Astrocyte (in vitro differentiated cells and primary cell): ENCODE measurements around the gene GRM4. TPM values are rescaled to one million over a fixed set of nuclear protein-coding genes. Genes with fewer than 3 reads are reported as not detected.

Source experiments
- DNase-seq: peaks from one replicate; pipeline ENCODE4 v3.0.0-alpha.2; 2010; ENCODE audit warnings: low read depth
- FAIRE-seq: peaks from 2 replicates; lab custom pipeline; 2011; peaks lifted over from hg19 to GRCh38; lab: Jason Lieb, UNC
- H2AFZ ChIP-seq: 2 replicates; pipeline ENCODE4 v1.6.0; 2012; ENCODE audit warnings: low read depth, low read length, inconsistent platforms
- H3K27ac ChIP-seq: 2 replicates; pipeline ENCODE4 v1.5.1; 2011; ENCODE audit warnings: low read depth, low read length, inconsistent platforms
- H3K27me3 ChIP-seq: 2 replicates; pipeline ENCODE4 v1.6.0; 2011; ENCODE audit warnings: low read length, inconsistent platforms; ENCODE audit not compliant: insufficient read depth
- H3K36me3 ChIP-seq: 2 replicates; pipeline ENCODE4 v1.5.1; 2011; ENCODE audit warnings: low read length, inconsistent platforms; ENCODE audit not compliant: insufficient read depth
- H3K4me1 ChIP-seq: 2 replicates; pipeline ENCODE4 v1.5.1; 2011; ENCODE audit warnings: low read length, inconsistent platforms; ENCODE audit not compliant: insufficient read depth
- H3K4me2 ChIP-seq: 2 replicates; pipeline ENCODE4 v1.6.0; 2012; ENCODE audit warnings: low read length, inconsistent platforms
- H3K4me3 ChIP-seq: 2 replicates; pipeline ENCODE4 v1.5.1; 2011; ENCODE audit warnings: low read depth, mild to moderate bottlenecking, low read length, inconsistent platforms; ENCODE audit not compliant: insufficient read depth
- H3K79me2 ChIP-seq: 2 replicates; pipeline ENCODE4 v1.6.0; 2012; ENCODE audit warnings: mild to moderate bottlenecking, low read length, inconsistent platforms; ENCODE audit not compliant: insufficient read depth
- H3K9ac ChIP-seq: 2 replicates; pipeline ENCODE4 v1.6.0; 2012; ENCODE audit warnings: mild to moderate bottlenecking, low read length, inconsistent platforms
- H3K9me3 ChIP-seq: 2 replicates; pipeline ENCODE4 v1.5.1; 2012; ENCODE audit warnings: low read depth, mild to moderate bottlenecking, low read length, inconsistent platforms; ENCODE audit not compliant: insufficient read depth
- H4K20me1 ChIP-seq: 2 replicates; pipeline ENCODE4 v1.6.0; 2012; ENCODE audit warnings: low read length, inconsistent platforms; ENCODE audit not compliant: insufficient read depth
- H3K27ac Mint-ChIP-seq: one replicate; pipeline ENCODE4 v1.8.0; 2021; ENCODE audit warnings: mild to moderate bottlenecking, mixed read lengths; ENCODE audit not compliant: unreplicated experiment
- H3K27me3 Mint-ChIP-seq: one replicate; pipeline ENCODE4 v1.8.0; 2021; ENCODE audit warnings: low read depth, mixed read lengths; ENCODE audit not compliant: unreplicated experiment
- H3K36me3 Mint-ChIP-seq: one replicate; pipeline ENCODE4 v1.8.0; 2021; ENCODE audit warnings: low read depth, mixed read lengths; ENCODE audit not compliant: unreplicated experiment
- H3K4me1 Mint-ChIP-seq: one replicate; pipeline ENCODE4 v1.8.0; 2021; ENCODE audit warnings: low read depth, mixed read lengths; ENCODE audit not compliant: unreplicated experiment
- H3K4me3 Mint-ChIP-seq: one replicate; pipeline ENCODE4 v1.8.0; 2021; ENCODE audit warnings: mild to moderate bottlenecking, moderate library complexity, mixed read lengths; ENCODE audit not compliant: unreplicated experiment
- H3K9me3 Mint-ChIP-seq: one replicate; pipeline ENCODE4 v1.8.0; 2021; ENCODE audit warnings: mild to moderate bottlenecking, mixed read lengths; ENCODE audit not compliant: unreplicated experiment
- EZH2 ChIP-seq: IDR thresholded peaks from 2 replicates; pipeline ENCODE4 v1.6.1; 2012; ENCODE audit warnings: mild to moderate bottlenecking, low read length, inconsistent platforms; ENCODE audit not compliant: insufficient read depth
- total RNA-seq: library from RNA; stranded (reverse); gene quantifications from 2 replicates; pipeline ENCODE4 v1.2.1, GENCODE V29; 2021
- TF ChIP-seq, protein P1 (sequence below): IDR thresholded peaks from 2 replicates; pipeline ENCODE4 v1.5.1; 2011; ENCODE audit warnings: low read depth, mild to moderate bottlenecking, inconsistent platforms, low read length, moderate library complexity; ENCODE audit not compliant: insufficient read depth

The GRM4 gene
- total RNA-seq, 1 donor from 2014 or later = 0.30 TPM

DNA sequence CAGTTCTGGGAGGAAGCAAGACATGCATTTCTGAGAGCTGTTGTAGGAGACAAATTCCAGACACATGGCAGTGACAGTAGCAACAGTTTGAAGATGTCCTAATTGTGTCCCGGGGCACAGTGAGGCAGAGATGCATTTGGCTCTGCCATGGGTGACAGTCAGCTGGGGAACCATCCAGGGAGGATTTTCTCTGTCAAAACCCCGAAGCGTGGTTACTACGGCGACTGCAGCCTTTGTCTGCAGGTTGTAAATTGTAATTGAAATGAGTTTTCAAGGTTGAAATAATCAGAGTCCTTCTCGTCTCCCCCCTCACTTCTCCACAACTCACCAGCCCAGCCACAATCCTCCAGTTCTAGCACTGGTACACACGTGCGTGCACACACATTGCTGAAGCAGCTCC is 100.1 kb downstream of the GRM4 start:
- FAIRE-seq = no peak
- TF ChIP-seq EZH2 = no peak
- TF ChIP-seq, protein P1, sequence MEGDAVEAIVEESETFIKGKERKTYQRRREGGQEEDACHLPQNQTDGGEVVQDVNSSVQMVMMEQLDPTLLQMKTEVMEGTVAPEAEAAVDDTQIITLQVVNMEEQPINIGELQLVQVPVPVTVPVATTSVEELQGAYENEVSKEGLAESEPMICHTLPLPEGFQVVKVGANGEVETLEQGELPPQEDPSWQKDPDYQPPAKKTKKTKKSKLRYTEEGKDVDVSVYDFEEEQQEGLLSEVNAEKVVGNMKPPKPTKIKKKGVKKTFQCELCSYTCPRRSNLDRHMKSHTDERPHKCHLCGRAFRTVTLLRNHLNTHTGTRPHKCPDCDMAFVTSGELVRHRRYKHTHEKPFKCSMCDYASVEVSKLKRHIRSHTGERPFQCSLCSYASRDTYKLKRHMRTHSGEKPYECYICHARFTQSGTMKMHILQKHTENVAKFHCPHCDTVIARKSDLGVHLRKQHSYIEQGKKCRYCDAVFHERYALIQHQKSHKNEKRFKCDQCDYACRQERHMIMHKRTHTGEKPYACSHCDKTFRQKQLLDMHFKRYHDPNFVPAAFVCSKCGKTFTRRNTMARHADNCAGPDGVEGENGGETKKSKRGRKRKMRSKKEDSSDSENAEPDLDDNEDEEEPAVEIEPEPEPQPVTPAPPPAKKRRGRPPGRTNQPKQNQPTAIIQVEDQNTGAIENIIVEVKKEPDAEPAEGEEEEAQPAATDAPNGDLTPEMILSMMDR = no peak

DNA sequence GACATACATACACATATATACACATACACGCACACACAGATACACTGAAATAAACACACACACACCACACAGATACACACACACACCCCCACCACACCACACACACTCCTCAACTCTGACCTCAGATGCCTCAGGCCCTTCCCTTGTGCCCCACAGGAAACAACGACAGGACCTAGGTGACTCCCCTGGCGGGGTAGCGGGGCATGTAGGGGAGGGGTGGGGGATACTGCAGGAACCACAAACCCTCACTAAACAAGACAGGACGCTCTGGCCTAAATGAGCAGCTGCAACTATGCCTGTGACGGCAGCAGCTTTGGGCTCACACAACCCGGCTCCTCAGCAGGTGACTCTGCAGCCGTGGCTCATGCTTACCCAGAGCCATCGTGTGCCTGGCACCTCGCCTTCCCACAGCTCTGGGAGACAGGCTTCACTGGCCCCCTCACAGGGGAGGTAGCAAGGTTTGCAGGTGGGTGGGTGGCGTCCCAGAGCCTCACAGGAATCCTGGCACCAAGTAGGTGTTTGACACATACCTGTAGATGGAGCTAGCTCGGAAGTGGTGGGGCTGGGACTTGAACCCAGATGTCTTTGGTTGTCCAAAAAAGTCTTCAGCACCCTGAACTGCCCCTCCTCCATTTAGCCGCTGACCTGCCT is 100.8 kb downstream of the GRM4 start:
- H3K27ac ChIP-seq = no peak overlapping the region
- H3K27me3 Mint-ChIP-seq = peaks cover 47% of the 10 kb centered on the region
- no peak for DNase-seq

More for the DNA sequence above, 100.1 kb downstream of the GRM4 start:
- no peak for DNase-seq
- H3K27ac ChIP-seq = no peak overlapping the region
- Mint-ChIP-seq H3K9me3 (no peaks in the 10 kb centered on the region), H3K4me3 (no peak overlapping the region), H3K36me3 (no peaks in the 10 kb centered on the region), H3K27me3 (peaks cover 47% of the 10 kb centered on the region), H3K27ac (no peak overlapping the region), H3K4me1 (no peaks in the 10 kb centered on the region)
- H2AFZ ChIP-seq = no peak overlapping the region
- H3K27me3 ChIP-seq = peaks cover 18% of the 10 kb centered on the region
- no peaks in the 10 kb centered on the region for H4K20me1 ChIP-seq
- no peaks in the 10 kb centered on the region for H3K4me1 ChIP-seq
- no peaks in the 10 kb centered on the region for H3K79me2 ChIP-seq
- H3K36me3 ChIP-seq = no peaks in the 10 kb centered on the region
- no peak overlapping the region for H3K9ac ChIP-seq
- no peak overlapping the region for H3K4me2 ChIP-seq
- H3K4me3 ChIP-seq = no peak overlapping the region
- H3K9me3 ChIP-seq = no peaks in the 10 kb centered on the region

More for the DNA sequence above, 100.8 kb downstream of the GRM4 start:
- Histone ChIP-seq H3K4me3 (no peak overlapping the region), H3K4me1 (no peaks in the 10 kb centered on the region), H3K36me3 (no peaks in the 10 kb centered on the region), H4K20me1 (no peaks in the 10 kb centered on the region), H3K9ac (no peak overlapping the region), H3K4me2 (no peak overlapping the region), H3K9me3 (no peaks in the 10 kb centered on the region), H3K27me3 (peaks cover 18% of the 10 kb centered on the region), H2AFZ (no peak overlapping the region), H3K79me2 (no peaks in the 10 kb centered on the region)
- no peaks in the 10 kb centered on the region for H3K9me3 Mint-ChIP-seq
- FAIRE-seq = no peak
- no peak overlapping the region for H3K4me3 Mint-ChIP-seq
- no peaks in the 10 kb centered on the region for H3K4me1 Mint-ChIP-seq
- no peak overlapping the region for H3K27ac Mint-ChIP-seq
- no peak for TF ChIP-seq EZH2
- TF ChIP-seq, protein P1 = no peak
- H3K36me3 Mint-ChIP-seq = no peaks in the 10 kb centered on the region
